NCI-H1105 treated with DMSO at 0.1 percent for 48 hours (cell line): ENCODE results near the gene STOML3.

ENCODE experiments used
- DNase-seq: peaks from one replicate; lab custom pipeline; 2025; lab: John Stamatoyannopoulos, UW

STOML3 gene

DNA sequence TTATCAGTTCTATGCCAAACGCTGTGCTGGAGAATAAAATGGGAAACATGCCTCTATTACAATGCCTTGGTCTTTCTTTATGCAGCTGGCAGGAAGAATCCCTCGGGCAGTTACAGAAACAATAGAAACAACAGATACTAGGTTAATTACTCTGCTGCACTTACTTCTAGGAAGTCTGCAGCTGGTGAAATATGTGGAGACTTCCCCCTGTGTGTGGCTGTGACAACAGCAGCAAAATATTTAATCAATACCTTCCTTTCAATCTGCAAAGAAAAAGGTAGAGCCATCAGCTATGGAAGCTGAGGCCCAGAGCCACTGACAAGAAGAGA, 9.9 kb downstream of the STOML3 start:
- DNase-seq = no peak

DNA sequence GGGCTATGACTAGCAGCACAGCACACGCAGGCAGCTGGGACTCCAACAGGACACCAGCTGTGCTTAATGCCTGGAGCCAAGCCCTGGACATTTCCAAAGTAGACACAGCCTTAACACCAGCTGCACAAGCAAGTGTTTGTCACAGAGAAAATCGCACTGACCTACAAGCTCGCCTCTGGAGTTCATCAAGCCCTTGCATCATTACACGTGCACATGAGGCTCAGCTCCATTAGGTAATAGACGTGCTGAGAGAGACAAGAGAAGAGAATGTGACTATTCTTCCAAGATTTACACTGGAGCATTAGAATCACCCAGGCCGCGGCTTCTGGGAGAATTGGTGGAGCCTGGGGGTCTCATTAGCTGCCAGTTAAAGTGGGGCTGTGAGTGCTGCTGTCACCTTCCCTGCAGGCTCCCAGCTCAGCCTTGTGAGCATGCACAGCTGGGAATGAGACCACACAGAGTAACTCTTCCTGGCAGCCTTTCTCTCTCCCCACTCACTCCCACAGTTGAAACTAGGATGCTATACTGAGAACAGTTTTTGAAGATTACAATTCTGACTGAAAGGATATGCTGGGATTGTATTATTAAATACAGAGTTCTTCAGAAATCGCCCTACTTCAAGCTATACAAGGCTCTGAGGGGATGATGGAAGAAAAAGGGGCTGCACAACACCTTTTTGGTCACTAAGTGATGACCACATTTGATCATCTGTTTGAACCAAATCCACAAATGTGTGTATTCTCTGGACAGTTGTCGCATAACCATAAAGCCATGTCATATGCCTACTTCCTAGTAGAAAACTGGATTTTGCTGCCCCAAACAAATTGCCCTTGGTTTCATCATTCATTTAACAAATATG, 10.5 kb downstream of the STOML3 start:
- DNase-seq = no peak

DNA sequence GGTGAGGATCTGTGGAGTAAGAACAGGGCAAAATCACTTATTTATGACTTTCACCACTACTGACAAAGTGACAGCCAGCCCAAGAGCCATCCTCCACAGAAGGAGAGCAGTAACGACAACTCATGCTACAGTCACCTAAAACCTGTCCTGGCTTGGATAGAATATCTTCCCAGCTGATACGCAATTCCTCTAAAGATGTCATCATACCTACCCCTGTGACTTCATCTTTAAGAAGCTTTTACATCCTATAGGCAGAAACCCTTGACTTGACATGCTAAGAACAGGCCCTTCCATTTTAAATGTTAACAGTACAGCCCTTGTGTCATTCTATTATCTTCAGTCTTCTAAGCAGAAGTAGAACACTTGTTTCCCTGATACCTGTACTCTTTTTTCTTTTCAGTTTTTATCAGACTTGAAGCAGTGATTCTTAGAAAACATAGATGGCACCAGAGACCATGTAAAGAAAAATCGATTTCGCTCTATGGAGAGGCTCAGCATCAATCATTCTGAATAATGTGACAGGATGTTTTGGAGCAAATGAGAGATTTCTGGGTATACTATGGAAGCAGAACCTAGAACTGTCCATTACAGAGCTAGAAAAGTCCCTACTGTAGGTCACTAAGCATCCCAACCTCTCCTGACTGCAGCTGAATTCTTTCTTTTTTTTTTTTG, 20.1 kb downstream of the STOML3 start:
- DNase-seq = no peak

DNA sequence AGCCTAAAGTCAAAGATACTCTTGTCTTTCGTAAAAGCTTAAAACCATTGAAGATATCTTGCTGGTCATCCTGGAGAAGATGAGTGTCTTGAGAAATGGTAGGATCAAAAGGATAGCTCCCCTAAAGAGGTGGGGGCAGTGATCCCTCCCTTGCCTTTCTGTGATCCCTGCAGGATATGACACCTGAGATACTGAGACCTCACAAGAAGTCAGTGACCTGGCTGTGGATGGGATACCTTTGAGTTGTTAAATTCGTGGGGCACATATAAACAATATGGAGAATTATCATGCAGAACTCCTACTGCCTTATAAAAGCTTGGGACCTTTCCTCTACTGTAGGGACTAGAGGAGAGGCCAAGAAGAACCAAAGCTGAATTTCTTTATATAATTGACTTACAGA, 21.4 kb downstream of the STOML3 start:
- no peak for DNase-seq

DNA sequence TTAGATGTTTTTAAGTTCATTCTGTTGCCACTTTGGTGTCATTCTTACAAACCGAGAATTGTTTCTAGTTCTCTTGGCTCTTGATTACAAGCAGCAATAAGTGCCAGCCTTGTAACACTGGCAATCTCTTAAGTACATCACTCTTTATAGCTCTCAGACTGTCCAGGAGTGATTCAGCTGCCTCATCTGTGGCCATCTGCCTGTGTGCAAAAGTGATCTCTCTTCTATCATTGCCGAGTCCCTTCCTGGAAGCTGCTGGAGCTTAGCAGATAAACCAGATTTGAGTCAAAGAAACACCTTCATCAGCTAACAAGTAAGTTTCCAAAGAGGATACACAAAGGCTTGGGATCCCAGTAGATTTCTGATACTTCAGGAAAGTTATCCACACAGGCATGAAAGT, 23.2 kb downstream of the STOML3 start:
- DNase-seq = no peak

DNA sequence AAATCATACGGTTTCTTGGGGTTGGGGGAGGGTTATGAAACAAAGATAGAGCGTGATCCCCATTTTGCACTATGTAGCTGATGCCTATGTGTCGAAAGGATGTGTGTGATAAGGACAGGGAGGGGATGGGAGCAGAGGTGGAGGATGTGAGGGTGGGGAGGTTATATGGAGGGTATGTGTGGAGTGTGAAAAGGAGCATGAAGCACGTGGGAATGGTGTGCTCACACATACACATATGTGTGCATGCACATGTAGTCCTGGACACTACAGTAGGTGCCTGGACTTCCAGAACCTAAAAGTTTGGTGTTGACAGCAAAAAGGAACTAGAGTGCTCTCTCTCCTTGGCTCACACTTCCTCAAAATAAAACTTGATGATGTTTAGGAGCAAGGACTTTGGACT, 25.4 kb downstream of the STOML3 start:
- no peak for DNase-seq

DNA sequence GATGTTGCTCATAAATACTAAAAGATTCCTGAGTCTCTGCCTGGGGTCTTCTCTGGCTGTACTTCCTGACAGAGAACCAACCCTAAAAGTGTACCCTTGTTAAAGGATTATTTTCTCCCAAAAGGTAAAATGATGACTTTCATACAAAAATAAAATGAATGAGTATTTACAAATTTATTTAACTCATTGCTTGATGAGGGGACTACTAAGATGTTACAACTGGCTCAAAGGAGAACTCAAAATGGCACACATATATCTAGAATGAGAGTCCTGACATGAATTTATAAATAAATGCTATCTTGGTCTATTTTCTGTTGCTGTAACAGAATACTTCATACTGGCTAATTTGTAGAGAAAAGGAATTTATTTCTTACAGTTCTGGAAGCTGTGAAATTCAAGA, 30.5 kb downstream of the STOML3 start:
- no peak for DNase-seq

DNA sequence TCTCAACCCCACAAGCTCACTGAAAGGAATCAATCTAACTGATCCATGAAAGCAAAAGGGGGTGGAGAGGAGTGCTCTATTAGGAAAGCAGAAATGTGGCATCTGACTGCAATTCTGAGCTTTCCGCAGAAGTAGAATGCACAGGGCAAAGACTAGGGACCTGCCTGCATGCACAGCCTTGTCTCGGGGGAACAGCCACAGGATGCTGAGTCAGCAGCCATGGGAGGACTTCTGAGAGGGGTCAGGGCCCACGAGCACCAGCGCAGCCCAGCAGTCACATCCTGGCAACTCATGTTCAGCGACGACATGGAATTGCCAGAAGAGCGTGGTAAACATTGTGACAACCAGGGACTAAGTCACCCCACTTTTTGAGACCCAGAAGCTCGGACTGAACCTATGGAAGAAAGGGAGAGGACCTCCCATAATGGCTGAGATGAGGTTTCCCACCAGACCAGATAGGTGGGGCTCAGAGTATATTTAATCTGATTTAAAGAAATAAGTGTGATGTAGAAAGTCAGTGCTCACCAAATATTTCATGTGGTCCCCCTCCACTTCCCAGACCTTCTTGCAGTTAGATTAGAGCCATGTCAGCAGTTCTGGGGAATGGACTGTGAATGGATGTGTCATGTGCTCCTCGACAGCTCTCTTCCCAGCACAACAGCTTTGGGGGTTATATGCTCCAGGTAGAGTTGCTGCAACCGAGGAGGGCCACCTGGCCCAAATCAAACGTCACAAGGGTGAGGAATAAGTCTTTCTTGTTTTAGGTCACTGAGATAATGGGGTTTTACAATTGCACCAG, 32.6 kb downstream of the STOML3 start:
- no peak for DNase-seq

DNA sequence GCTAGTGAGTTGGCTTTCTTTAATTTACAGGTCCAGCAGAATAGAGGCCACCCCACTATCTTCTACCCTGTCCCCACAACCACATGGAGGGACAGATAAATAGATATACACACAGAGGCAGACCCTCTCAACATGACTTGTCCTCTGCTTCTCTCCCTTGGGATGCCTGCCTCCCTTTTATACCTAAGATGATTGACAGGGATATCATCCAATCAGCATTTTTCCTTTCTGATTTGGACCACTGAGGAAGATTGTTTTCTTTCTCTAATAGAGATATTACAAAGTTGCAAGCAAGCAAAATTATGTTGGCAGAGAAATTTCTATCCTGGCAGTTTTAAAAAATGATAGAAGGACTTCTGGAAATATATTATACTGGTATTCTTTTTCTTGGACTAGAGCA, 35.8 kb downstream of the STOML3 start:
- DNase-seq = no peak

DNA sequence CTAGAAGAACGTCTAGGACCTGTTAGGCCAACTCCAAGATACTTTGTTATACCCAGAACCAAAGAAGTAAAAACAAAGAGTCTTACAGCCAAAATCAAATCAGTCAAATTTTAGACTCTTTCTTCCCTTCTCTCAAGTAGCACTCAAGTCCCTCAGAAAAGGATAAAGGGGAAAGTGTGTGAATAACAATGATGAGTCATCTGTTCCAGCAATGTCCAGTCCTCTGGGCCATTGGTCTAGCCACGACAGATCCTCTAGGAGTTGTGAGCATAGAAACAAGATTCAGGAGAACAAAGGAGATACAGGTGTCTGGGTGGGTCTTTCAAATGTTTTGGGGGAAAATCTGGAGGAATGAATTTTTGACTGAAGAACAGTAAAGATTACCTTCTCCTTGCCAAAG, 36.3 kb downstream of the STOML3 start:
- DNase-seq = no peak

DNA sequence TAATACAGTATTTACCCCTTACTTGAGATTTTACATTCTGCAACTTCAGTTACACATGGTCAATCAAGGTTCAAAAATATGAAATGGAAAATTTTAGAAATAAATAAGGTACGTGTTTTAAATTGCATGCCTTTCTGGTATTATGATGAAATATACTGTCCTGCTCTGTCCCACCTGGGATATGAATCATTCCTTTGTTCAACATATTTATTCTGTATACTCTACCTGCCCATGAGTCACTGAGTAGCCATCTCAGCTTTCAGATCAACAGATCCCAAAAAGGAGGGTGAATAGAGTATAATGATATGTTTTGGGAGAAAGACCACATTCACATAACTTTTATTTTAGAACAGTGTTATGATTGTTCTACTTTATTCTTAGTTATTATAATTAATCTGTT, 37.8 kb downstream of the STOML3 start:
- no peak for DNase-seq

DNA sequence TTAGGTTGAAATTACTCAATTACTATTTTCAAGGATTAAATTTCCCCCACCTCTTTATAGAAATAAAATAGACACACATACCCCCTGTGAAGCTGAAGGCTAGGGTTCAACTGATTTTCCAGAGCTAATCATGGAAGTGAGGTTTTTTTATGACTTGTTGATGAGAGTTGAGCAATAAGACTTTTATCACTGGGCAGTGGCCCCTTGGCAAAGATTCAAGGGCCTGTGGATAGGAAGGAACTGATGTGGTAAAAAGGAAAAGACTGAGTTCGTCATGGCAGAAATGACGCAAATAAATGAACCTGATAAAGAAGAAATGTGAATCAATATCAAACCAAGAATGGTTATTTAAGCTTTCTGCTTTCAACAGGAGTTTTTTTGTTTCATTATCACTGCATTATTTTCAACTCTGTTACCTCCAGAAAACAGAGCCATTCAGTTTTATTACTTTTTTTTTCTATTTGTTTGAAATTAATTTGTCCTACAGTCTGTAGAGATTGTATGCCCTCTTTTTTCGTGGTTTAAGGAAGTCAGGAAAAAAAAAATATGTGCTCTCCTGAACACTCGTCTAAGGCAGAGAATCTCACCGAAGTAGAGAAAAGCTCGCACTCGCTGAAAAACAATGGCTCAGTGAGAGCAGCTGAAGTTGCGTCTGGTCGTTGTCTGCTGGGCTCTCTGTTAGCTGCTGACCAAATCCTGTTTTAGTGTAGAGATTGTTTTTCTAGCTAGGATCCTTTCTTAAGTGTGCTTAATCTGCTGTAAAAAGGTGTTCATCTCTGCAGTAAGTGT, 38.9 kb downstream of the STOML3 start:
- DNase-seq = no peak

DNA sequence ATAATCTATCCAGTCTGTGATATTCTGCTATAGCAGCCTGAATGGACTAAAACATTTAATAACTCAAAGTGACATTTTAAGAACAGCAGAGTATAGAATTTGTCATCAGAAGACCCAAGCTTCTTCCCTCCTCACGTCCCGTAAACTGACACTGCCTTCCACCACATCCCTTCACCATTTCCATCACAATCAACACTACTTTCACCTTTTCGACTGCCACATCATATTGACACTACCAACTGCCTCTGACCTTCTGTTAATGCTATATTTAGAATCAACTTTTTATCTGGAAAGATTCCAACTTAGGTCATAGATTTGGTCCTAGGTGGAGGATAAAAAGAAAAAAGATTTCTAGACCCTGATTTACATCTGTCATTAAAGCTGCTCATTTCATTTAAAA, 39.6 kb downstream of the STOML3 start:
- no peak for DNase-seq

DNA sequence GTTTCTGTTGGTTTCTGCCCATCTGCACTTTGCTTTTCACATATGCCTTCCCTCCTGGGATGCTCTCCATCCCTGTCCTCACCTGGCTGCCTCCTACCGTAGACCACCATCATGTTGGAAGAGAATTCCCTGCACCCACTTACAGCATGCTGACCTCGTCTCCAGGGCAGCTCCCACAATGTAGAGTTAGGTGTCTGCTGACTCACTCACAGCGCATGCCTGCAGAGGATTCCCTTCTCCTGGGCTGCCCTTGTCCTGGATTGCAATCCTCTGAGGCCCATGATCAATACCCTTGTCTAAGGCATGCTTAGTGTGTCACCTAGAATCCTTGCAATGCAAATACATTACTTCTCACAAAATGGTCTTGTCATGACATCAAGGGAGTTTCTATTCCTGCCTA, 43.6 kb downstream of the STOML3 start:
- no peak for DNase-seq

DNA sequence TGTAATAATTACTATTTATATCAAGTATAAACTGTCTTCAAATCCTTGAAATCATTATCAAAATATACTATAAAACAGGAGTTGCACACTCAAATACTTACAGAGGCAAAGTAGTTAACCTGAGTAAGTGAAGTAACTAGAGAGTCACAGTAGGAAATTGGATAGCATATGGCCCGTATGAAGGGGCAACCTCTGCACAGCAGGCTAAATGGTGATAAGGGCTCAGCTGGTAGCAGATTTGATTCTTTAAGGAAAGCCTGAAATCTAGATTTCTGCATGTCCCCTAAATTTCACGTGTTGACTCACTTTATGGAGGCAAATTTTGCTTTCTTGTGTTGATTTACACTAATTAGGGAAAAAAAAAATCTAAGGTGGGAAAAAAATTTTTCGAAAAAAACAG, 46.4 kb downstream of the STOML3 start:
- no peak for DNase-seq

DNA sequence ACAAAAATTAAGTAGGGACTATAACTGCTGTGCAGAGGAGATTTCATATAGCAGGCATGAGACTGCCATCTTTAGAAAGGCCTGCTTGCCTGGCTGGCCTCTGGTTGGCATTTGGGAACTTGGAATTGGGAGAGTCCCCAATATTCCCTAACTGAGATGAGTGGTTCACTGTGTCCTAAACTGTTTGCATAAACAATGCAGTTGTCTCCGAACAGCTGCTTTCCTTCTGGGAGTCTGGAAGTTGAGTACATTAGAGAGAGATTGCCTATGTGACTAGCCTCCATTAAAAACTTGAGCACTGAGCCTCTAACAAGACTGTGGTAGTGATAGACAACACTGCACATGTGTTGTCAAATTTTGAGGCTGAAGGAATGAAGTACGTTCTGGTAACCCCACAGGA, 47.4 kb downstream of the STOML3 start:
- DNase-seq = no peak

DNA sequence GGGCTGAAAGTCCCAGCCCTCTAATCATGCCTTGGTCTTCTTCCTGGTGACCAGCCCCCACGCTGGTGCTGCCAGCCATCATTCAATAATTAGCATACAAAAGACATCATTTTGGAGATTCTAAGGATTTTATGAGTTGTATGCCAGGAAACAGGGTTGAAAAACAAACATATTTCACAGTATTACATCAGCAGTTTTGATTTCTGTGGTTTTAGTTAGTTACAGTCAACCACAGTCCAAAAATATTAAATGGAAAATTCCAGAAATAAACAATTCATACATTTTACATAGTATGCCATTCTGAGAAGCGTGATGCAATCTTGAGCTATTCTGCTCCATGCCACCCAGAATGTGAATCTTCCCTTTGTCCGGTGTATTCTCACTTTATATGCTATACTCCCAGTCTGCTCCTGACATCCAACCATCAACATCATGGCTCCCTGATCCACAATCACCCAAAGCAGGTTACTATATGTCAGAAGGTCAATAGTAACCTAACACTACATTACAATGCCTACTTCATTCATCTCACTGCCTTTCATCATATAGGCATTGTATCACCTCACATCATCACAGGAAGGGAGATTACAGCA, 49.2 kb downstream of the STOML3 start:
- DNase-seq = no peak

DNA sequence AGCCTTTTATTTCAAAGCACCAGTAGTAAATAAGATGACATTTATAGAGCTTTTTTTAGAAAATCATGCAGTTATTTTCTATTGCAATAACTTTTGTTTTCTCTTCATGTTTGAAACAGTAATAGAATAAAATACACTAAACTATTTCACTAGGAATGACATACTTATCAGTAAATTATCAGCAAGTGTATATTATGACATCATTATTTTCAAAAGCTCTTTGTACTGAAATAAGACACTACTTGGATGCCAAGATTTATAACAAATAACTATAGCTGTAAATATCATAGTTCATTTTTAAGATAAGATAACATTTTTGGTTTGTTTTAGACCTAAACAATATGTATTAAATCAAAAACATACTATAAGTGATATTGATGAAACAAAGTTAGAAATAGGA, 56.8 kb downstream of the STOML3 start:
- DNase-seq = no peak

DNA sequence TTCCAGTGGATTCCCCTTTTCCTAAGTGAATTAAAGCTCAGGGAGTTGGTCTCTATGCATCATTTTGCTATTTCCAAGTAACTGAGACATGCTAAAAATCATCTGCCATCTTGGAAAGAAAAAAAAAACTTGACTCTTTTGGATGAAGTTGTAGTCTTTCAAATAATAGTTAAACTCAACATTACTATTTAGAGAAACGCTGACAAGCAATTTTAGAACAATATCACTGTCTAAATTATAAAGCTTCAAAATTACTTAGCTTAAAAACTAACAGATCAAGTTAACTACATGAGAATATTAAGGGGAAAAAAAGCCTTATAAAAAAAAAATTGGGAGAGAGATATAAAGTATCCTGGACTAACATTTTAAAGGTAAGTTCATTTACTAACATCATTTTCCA, 68.5 kb downstream of the STOML3 start:
- no peak for DNase-seq

DNA sequence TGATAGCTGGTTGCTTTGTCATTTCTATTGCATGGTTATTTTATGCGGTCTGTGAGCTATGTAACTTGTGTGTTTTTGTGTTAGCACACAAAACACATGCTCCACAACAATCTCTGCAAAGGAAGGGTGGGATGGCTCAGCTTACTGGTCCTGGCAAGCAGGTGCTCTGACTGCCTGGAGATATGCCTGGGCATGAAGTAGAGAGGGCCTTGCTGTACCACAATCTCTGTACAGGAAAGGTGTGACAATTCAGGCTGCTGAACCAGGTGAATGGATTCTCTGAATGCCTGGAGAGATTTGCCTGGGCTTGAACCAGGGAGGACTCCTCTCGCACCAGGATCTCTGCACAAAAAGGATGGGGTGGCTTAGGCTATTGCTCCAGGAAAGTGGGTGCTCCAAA, 69.5 kb downstream of the STOML3 start:
- DNase-seq = no peak
